Adrenal gland (tissue), 5 donors: ENCODE results near the gene TAPT1.

ENCODE experiments used
- CTCF ChIP-seq, 6 experiments: fragments of 450-650 bp in 4 of 6; fragments of 200-600 bp in 2 of 6; sonication (generic) in 1 of 6; IDR thresholded peaks; 1 replicate in 5 of 6; 2 replicates in 1 of 6; pipeline versions ENCODE4 v1.5.1 to v1.8.0; 2016 to 2021; ENCODE audit warnings: antibody characterized with exemption in 6 of 6, mild to moderate bottlenecking in 2 of 6, moderate library complexity in 1 of 6
- POLR2A ChIP-seq, 2 donors: fragments of 450-650 bp; IDR thresholded peaks; one replicate each; pipeline ENCODE4 v1.6.1; 2017; ENCODE audit warnings: antibody characterized with exemption in 2 of 2, mild to moderate bottlenecking in 2 of 2, moderate library complexity in 1 of 2
- donor health status: DM: no; HTN: no; CAD: no.

GRCh38 chr4:16225863-16226815, at the start of gene TAPT1:
- TF ChIP-seq POLR2A (IDR thresholded peaks at IDR 0.05) (peak; percentile 53 to 60), CTCF (IDR thresholded peaks at IDR 0.05) (no peak)
